Activated CD4-positive, alpha-beta T cell treated with anti-CD3 and anti-CD28 coated beads for 48 hours (primary cell): ENCODE results near the gene HSPD1.
A peak's percentile ranks its signal among the peaks of the same experiment; 100 is the strongest.

ENCODE experiments used
- DNase-seq: peaks from one replicate; pipeline ENCODE4 v3.0.0-alpha.2; 2020

The HSPD1 gene

GRCh38 chr2:197499594-197500502 lies at the start of gene HSPD1, which contains the start of gene HSPE1:
HSPD1 (minus strand) TSS chr2:197499840; CDS start chr2:197498848, 992 bp downstream.
HSPE1 (plus strand) TSS chr2:197500379; CDS start chr2:197500437, 58 bp downstream.
- peak; percentile 98 for DNase-seq

GRCh38 chr2:197548582-197548981 lies 48.9 kb upstream of the HSPD1 start:
- DNase-seq: no peak

GRCh38 chr2:197547163-197547900 lies 47.7 kb upstream of the HSPD1 start:
- no peak for DNase-seq

- no peak for DNase-seq
These were observed 43.6 kb upstream of the HSPD1 start for GRCh38 chr2:197543206-197543605.

- DNase-seq: no peak
These were observed 40.1 kb upstream of the HSPD1 start for GRCh38 chr2:197539734-197540133.

GRCh38 chr2:197538412-197538811 lies 38.8 kb upstream of the HSPD1 start:
- no peak for DNase-seq

GRCh38 chr2:197517150-197517549 lies 17.5 kb upstream of the HSPD1 start:
- DNase-seq: no peak

GRCh38 chr2:197516393-197516761 lies 16.7 kb upstream of the HSPD1 start:
- DNase-seq: peak; percentile 31

- peak; percentile 95 for DNase-seq
These were observed 16.2 kb upstream of the HSPD1 start, which contains the start of gene MOB4 for GRCh38 chr2:197515739-197516392. MOB4 (plus strand) TSS chr2:197516066; CDS start chr2:197516087, 21 bp downstream.

- no peak for DNase-seq
These were observed 15.7 kb upstream of the HSPD1 start for GRCh38 chr2:197515315-197515738.

GRCh38 chr2:197514754-197515153 lies 15.1 kb upstream of the HSPD1 start:
- no peak for DNase-seq

- no peak for DNase-seq
These were observed 14.3 kb upstream of the HSPD1 start for GRCh38 chr2:197513915-197514314.

GRCh38 chr2:197506658-197507057 lies 7.0 kb upstream of the HSPD1 start:
- DNase-seq: no peak

GRCh38 chr2:197504512-197504911 lies 4.9 kb upstream of the HSPD1 start:
- no peak for DNase-seq

- no peak for DNase-seq
These were observed 4.4 kb upstream of the HSPD1 start for GRCh38 chr2:197504000-197504399.

- no peak for DNase-seq
These were observed 3.0 kb upstream of the HSPD1 start for GRCh38 chr2:197502685-197503084.

GRCh38 chr2:197502201-197502600 lies 2.6 kb upstream of the HSPD1 start:
- DNase-seq: no peak

GRCh38 chr2:197500503-197501131 lies 977 bp upstream of the HSPD1 start:
- DNase-seq: no peak

- DNase-seq: peak; percentile 68
These were observed 575 bp downstream of the HSPD1 start for GRCh38 chr2:197498937-197499593.

GRCh38 chr2:197498235-197498936 lies 1.3 kb downstream of the HSPD1 start:
- no peak for DNase-seq

GRCh38 chr2:197497326-197497725 lies 2.3 kb downstream of the HSPD1 start:
- no peak for DNase-seq
